HG03520 (cell line): ENCODE data around the gene ZNF446.

ENCODE experiments used
- ATAC-seq: cut with Tn5 transposase; IDR thresholded peaks from one replicate; pipeline ENCODE4 v1.9.1; 2021; ENCODE audit warnings: mild to moderate bottlenecking, moderate library complexity; ENCODE audit not compliant: unreplicated experiment

Gene ZNF446

GRCh38 chr19:58521651-58522050, 45.5 kb downstream of the ZNF446 start:
- no peak for ATAC-seq

DNA sequence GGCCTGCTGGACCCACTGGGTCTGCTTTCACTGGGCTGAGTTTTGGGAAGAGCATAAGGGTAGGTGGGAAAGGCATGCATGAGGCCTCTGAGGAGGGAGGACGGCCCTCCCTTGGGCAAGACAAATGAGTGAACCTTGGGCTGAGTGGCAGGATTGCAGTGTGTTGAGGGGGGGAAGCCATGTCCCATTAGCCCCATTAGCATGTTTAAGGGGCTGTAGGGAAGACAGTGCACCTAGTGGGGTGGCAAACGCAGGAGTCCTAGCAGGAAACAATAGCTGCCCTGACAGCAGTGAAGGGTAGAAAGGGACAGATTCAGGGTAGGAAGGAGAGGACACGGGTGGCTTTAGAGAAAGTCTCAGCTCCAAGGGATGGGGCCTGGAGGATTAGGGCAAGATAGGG, 46.6 kb downstream of the ZNF446 start:
- no peak for ATAC-seq

GRCh38 chr19:58529405-58529804, 53.3 kb downstream of the ZNF446 start:
- no peak for ATAC-seq
